PC-3 (cell line): ENCODE measurements around the gene KDM4B. TPM values are rescaled to one million over a fixed set of nuclear protein-coding genes. Genes with fewer than 3 reads are reported as not detected.

ENCODE experiments used
- ATAC-seq: fragments of 200-7000 bp; cut with Tn5 transposase; 2 replicates; pipeline ENCODE4 v1.9.1; 2020; ENCODE audit warnings: mild to moderate bottlenecking, moderate library complexity
- BruUV-seq: library from RNA; stranded (reverse); fragments of 400-500 nt; replicated peaks from 2 replicates; lab custom pipeline; 2021; lab: Mats Ljungman, UMichigan
- CTCF ChIA-PET: fragments of 300-600 bp; sonication (Branson Sonifier 250); formaldehyde crosslinking; loops from one replicate; lab custom pipeline; 2022; ENCODE audit warnings: antibody characterized with exemption; lab: Charles Lee
- POLR2A ChIA-PET: fragments of 300-600 bp; sonication (Branson Sonifier 250); formaldehyde crosslinking; loops from one replicate; lab custom pipeline; 2022; ENCODE audit warnings: antibody characterized with exemption; ENCODE audit not compliant: unreplicated experiment; lab: Charles Lee
- DNase-seq: peaks from one replicate; pipeline ENCODE4 v3.0.0-alpha.2; 2015
- H2AFZ ChIP-seq: fragments of 300-600 bp; sonication (generic); 2 replicates; pipeline ENCODE4 v1.6.0; 2016; ENCODE audit warnings: antibody characterized with exemption, low read length
- H3F3A ChIP-seq: fragments of 300-600 bp; sonication (generic); one replicate; pipeline ENCODE4 v1.6.0; 2017; ENCODE audit warnings: antibody characterized with exemption, low read length, control low read depth, mild to moderate bottlenecking; ENCODE audit not compliant: unreplicated experiment
- H3K27ac ChIP-seq: fragments of 300-600 bp; sonication (generic); 2 replicates; pipeline ENCODE4 v1.5.1; 2016; ENCODE audit warnings: mild to moderate bottlenecking, low read length
- H3K27me3 ChIP-seq: fragments of 300-600 bp; sonication (generic); 2 replicates; pipeline ENCODE4 v1.6.1; 2016; ENCODE audit warnings: low read length, mixed read lengths
- H3K36me3 ChIP-seq: fragments of 300-600 bp; sonication (generic); 2 replicates; pipeline ENCODE4 v1.6.1; 2016; ENCODE audit warnings: low read depth, mixed run types, low read length, mixed read lengths
- H3K4me1 ChIP-seq: fragments of 300-600 bp; sonication (generic); 2 replicates; pipeline ENCODE4 v1.5.1; 2016; ENCODE audit warnings: low read length; ENCODE audit not compliant: insufficient read depth
- H3K4me2 ChIP-seq: fragments of 300-600 bp; sonication (generic); 2 replicates; pipeline ENCODE4 v1.6.0; 2016; ENCODE audit warnings: low read length
- H3K4me3 ChIP-seq: fragments of 300-600 bp; sonication (generic); 2 replicates; pipeline ENCODE4 v1.5.1; 2016; ENCODE audit warnings: mild to moderate bottlenecking, low read length, mixed read lengths
- H3K79me2 ChIP-seq: fragments of 300-600 bp; sonication (generic); 2 replicates; pipeline ENCODE4 v1.6.1; 2017; ENCODE audit warnings: low read length, mixed read lengths
- H3K9ac ChIP-seq: fragments of 300-600 bp; sonication (generic); 2 replicates; pipeline ENCODE4 v1.6.0; 2016; ENCODE audit warnings: mild to moderate bottlenecking, low read length
- H3K9me2 ChIP-seq: fragments of 300-600 bp; sonication (generic); replicated peaks from 2 replicates; pipeline ENCODE4 v1.6.1; 2016; ENCODE audit warnings: mixed run types, low read length, mixed read lengths
- H3K9me3 ChIP-seq: fragments of 300-600 bp; sonication (generic); 2 replicates; pipeline ENCODE4 v1.6.1; 2016; ENCODE audit warnings: low read length, mixed read lengths
- H4K20me1 ChIP-seq: fragments of 300-600 bp; sonication (generic); 2 replicates; pipeline ENCODE4 v1.6.1; 2016; ENCODE audit warnings: low read length, mixed read lengths
- CTCF ChIP-seq: fragments of 300-600 bp; sonication (generic); conservative IDR thresholded peaks from 2 replicates; pipeline ENCODE4 v1.5.1; 2017; ENCODE audit warnings: antibody characterized with exemption, low read depth, mild to moderate bottlenecking, low read length
- EZH2 ChIP-seq: fragments of 300-600 bp; sonication (generic); IDR thresholded peaks from one replicate; pipeline ENCODE4 v1.6.1; 2017; ENCODE audit warnings: antibody characterized with exemption, mild to moderate bottlenecking, low read length; ENCODE audit not compliant: unreplicated experiment
- EZH2phosphoT487 ChIP-seq: fragments of 300-600 bp; sonication (generic); IDR thresholded peaks from 2 replicates; pipeline ENCODE4 v1.6.1; 2018; ENCODE audit warnings: mild to moderate bottlenecking, antibody characterized with exemption, low read length, borderline replicate concordance
- intact Hi-C: fragments of 100-400 bp; cut with micrococcal nuclease; formaldehyde crosslinking; loops from 2 replicates; pipeline ENCODE4 v1.9.0; 2023
- total RNA-seq: library from RNA; depleted of rRNA; stranded (reverse); fragments of >200 nt; gene quantifications from 2 replicates; pipeline ENCODE4 v1.2.3, GENCODE V29; 2014

Gene KDM4B
- total RNA-seq, 1 experiment from 2014 or later, result 19.8 TPM

GRCh38 chr19:5148794-5149190 lies 179.9 kb downstream of the KDM4B start:
- DNase-seq (no peak), ATAC-seq (no peak)
- H3K4me2 ChIP-seq, result no peak overlapping the region
- no peak overlapping the region for H3K27ac ChIP-seq
- H4K20me1 ChIP-seq, result no peaks in the 10 kb centered on the region
- H3K4me1 ChIP-seq, result no peaks in the 10 kb centered on the region
- H3K4me3 ChIP-seq, result no peak overlapping the region
- intact Hi-C loops, result no loop called here
- POLR2A ChIA-PET, result no interaction called here
- no peaks in the 10 kb centered on the region for H3K79me2 ChIP-seq
- H2AFZ ChIP-seq, result no peak overlapping the region
- H3F3A ChIP-seq, result no peaks in the 10 kb centered on the region
- H3K27me3 ChIP-seq, result no peaks in the 10 kb centered on the region
- H3K9ac ChIP-seq, result no peak overlapping the region
- CTCF ChIA-PET, result no interaction called here
- no TSS peak for BruUV-seq
- TF ChIP-seq EZH2phosphoT487, result no peak
- TF ChIP-seq EZH2, result no peak
- no peaks in the 10 kb centered on the region for H3K36me3 ChIP-seq
- no peaks in the 10 kb centered on the region for H3K9me2 ChIP-seq
- H3K9me3 ChIP-seq, result no peaks in the 10 kb centered on the region

GRCh38 chr19:5149508-5149907 lies 180.6 kb downstream of the KDM4B start:
- ATAC-seq (no peak), DNase-seq (no peak)
- H3K9me2 ChIP-seq, result no peaks in the 10 kb centered on the region
- H3K9ac ChIP-seq, result no peak overlapping the region
- no peak overlapping the region for H3K4me3 ChIP-seq
- no peaks in the 10 kb centered on the region for H3K36me3 ChIP-seq
- H4K20me1 ChIP-seq, result no peaks in the 10 kb centered on the region
- H3K4me1 ChIP-seq, result no peaks in the 10 kb centered on the region
- ChIA-PET POLR2A (no interaction called here), CTCF (no interaction called here)
- H2AFZ ChIP-seq, result no peak overlapping the region
- no peaks in the 10 kb centered on the region for H3K9me3 ChIP-seq
- H3K27ac ChIP-seq, result no peak overlapping the region
- BruUV-seq, result no TSS peak
- TF ChIP-seq EZH2phosphoT487 (no peak), CTCF (no peak), EZH2 (no peak)
- H3K27me3 ChIP-seq, result no peaks in the 10 kb centered on the region
- intact Hi-C loops, result no loop called here
- H3F3A ChIP-seq, result no peaks in the 10 kb centered on the region
- H3K4me2 ChIP-seq, result no peak overlapping the region
- no peaks in the 10 kb centered on the region for H3K79me2 ChIP-seq

- no peak overlapping the region for H3K4me3 ChIP-seq
- H3K79me2 ChIP-seq, result no peaks in the 10 kb centered on the region
- H3K9me3 ChIP-seq, result no peaks in the 10 kb centered on the region
- no peak overlapping the region for H3K9ac ChIP-seq
- ATAC-seq, result no peak
- POLR2A ChIA-PET, result no interaction called here
- no TSS peak for BruUV-seq
- no peak for DNase-seq
- TF ChIP-seq EZH2phosphoT487, result no peak
- no peak for TF ChIP-seq CTCF
- no peak for TF ChIP-seq EZH2
- H4K20me1 ChIP-seq, result no peaks in the 10 kb centered on the region
- H2AFZ ChIP-seq, result no peak overlapping the region
- H3K4me2 ChIP-seq, result no peak overlapping the region
- H3K9me2 ChIP-seq, result no peaks in the 10 kb centered on the region
- no peaks in the 10 kb centered on the region for H3K4me1 ChIP-seq
- H3K36me3 ChIP-seq, result no peaks in the 10 kb centered on the region
- intact Hi-C loops, result no loop called here
- no peaks in the 10 kb centered on the region for H3F3A ChIP-seq
- no peak overlapping the region for H3K27ac ChIP-seq
- H3K27me3 ChIP-seq, result no peaks in the 10 kb centered on the region
- CTCF ChIA-PET, result no interaction called here
Observed at GRCh38 chr19:5149932-5150901, 181.3 kb downstream of the KDM4B start.
